Adrenal gland (tissue), 5 donors: Measurements from ENCODE around the gene FGF12.

Experiments
- POLR2A ChIP-seq, 2 donors: fragments of 450-650 bp; IDR thresholded peaks; one replicate each; pipeline ENCODE4 v1.6.1; 2017; ENCODE audit warnings: antibody characterized with exemption in 2 of 2, mild to moderate bottlenecking in 2 of 2, moderate library complexity in 1 of 2
- TF ChIP-seq, protein P1 (sequence below), 6 experiments: fragments of 450-650 bp in 4 of 6; fragments of 200-600 bp in 2 of 6; sonication (generic) in 1 of 6; IDR thresholded peaks; 1 replicate in 5 of 6; 2 replicates in 1 of 6; pipeline versions ENCODE4 v1.5.1 to v1.8.0; 2016 to 2021; ENCODE audit warnings: antibody characterized with exemption in 6 of 6, mild to moderate bottlenecking in 2 of 6, moderate library complexity in 1 of 6
- donor health status: DM: no; HTN: no; CAD: no.

DNA sequence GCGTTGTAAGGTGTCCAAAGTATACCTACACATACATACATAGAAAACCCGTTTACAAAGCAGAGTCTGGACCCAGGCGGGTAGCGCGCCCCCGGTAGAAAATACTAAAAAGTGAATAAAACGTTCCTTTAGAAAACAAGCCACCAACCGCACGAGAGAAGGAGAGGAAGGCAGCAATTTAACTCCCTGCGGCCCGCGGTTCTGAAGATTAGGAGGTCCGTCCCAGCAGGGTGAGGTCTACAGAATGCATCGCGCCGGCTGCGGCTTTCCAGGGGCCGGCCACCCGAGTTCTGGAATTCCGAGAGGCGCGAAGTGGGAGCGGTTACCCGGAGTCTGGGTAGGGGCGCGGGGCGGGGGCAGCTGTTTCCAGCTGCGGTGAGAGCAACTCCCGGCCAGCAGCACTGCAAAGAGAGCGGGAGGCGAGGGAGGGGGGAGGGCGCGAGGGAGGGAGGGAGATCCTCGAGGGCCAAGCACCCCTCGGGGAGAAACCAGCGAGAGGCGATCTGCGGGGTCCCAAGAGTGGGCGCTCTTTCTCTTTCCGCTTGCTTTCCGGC, 318.6 kb downstream of the FGF12 start:
- TF ChIP-seq, protein P1, sequence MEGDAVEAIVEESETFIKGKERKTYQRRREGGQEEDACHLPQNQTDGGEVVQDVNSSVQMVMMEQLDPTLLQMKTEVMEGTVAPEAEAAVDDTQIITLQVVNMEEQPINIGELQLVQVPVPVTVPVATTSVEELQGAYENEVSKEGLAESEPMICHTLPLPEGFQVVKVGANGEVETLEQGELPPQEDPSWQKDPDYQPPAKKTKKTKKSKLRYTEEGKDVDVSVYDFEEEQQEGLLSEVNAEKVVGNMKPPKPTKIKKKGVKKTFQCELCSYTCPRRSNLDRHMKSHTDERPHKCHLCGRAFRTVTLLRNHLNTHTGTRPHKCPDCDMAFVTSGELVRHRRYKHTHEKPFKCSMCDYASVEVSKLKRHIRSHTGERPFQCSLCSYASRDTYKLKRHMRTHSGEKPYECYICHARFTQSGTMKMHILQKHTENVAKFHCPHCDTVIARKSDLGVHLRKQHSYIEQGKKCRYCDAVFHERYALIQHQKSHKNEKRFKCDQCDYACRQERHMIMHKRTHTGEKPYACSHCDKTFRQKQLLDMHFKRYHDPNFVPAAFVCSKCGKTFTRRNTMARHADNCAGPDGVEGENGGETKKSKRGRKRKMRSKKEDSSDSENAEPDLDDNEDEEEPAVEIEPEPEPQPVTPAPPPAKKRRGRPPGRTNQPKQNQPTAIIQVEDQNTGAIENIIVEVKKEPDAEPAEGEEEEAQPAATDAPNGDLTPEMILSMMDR (IDR thresholded peaks at IDR 0.05) = no peak
- no peak for TF ChIP-seq POLR2A (IDR thresholded peaks at IDR 0.05)
